ENCODE results near the gene NFKBIL1.

Gene NFKBIL1

GRCh38 chr6:31535538-31536324 is 11.7 kb upstream of the NFKBIL1 start:
- DNase-seq: no peak

- DNase-seq: no peak
These were observed 8.5 kb upstream of the NFKBIL1 start for GRCh38 chr6:31538805-31539400.

GRCh38 chr6:31540640-31541039 is 6.8 kb upstream of the NFKBIL1 start:
- no peak for DNase-seq

GRCh38 chr6:31541059-31541657 is 6.2 kb upstream of the NFKBIL1 start:
- DNase-seq: peak; percentile 57

- peak; percentile 92 for DNase-seq
These were observed 5.5 kb upstream of the NFKBIL1 start, which contains the start of gene DDX39B for GRCh38 chr6:31541658-31542521. DDX39B (minus strand) TSS chr6:31542003; CDS start chr6:31540532, 1,471 bp downstream.

- DNase-seq: no peak
These were observed 3.8 kb upstream of the NFKBIL1 start for GRCh38 chr6:31543639-31544038.

GRCh38 chr6:31544676-31545075 is 2.7 kb upstream of the NFKBIL1 start:
- DNase-seq: no peak

- DNase-seq: no peak
These were observed 2.1 kb upstream of the NFKBIL1 start for GRCh38 chr6:31545291-31545690.

GRCh38 chr6:31546339-31546957 is 960 bp upstream of the NFKBIL1 start, which contains the start of gene ATP6V1G2:
ATP6V1G2 (minus strand) TSS chr6:31546608; CDS start chr6:31546559, 49 bp downstream.
- peak; percentile 87 for DNase-seq

- DNase-seq: no peak
These were observed 527 bp downstream of the NFKBIL1 start for GRCh38 chr6:31547727-31548543.

- no peak for DNase-seq
These were observed 1.1 kb downstream of the NFKBIL1 start for GRCh38 chr6:31548544-31548873.

GRCh38 chr6:31551371-31551770 is 4.0 kb downstream of the NFKBIL1 start:
- DNase-seq: peak; percentile 62

GRCh38 chr6:31556307-31556706 is 8.9 kb downstream of the NFKBIL1 start:
- DNase-seq: no peak

- DNase-seq: no peak
These were observed 10.3 kb downstream of the NFKBIL1 start for GRCh38 chr6:31557443-31558317.

- no peak for DNase-seq
These were observed 10.9 kb downstream of the NFKBIL1 start for GRCh38 chr6:31558318-31558625.

- peak; percentile 69 for DNase-seq
These were observed 11.5 kb downstream of the NFKBIL1 start for GRCh38 chr6:31558631-31559500.

GRCh38 chr6:31559606-31559957 is 12.2 kb downstream of the NFKBIL1 start:
- no peak for DNase-seq

GRCh38 chr6:31559958-31560696 is 12.7 kb downstream of the NFKBIL1 start:
- no peak for DNase-seq

GRCh38 chr6:31560697-31561058 is 13.3 kb downstream of the NFKBIL1 start:
- DNase-seq: no peak

Data from stimulated activated CD4-positive, alpha-beta T cell treated with anti-CD3 and anti-CD28 coated beads, Interleukin-4, amount 100 ng/mL, for 1 hour (primary cell).